NOMO-1 treated with dmso at 0.1 percent for 144 hours (cell line): ENCODE results near the gene GPR171.

Source experiments
- DNase-seq: peaks from one replicate; lab custom pipeline; 2025; ENCODE audit not compliant: unreplicated experiment; lab: John Stamatoyannopoulos, UW

Gene GPR171

DNA sequence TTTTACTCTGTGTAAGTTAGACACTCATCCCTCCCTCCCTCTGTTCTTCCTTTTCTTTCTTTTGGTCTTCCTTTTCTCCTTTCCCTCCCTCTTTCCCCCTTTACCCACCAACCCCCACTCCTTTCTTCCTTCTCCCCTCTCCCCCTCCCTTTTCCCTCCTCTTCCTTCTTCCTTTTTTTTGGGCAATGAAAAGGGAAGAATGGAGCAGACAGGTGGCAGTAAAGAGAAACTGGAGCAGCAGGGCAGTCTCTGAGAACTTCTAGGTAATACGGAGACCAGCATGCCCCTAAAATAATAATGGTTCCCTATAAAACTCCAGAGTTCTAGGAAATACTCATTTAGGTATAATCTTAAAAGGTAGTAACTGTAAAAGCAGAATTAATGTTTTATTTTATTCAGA, 11.4 kb upstream of the GPR171 start:
- DNase-seq: no peak

DNA sequence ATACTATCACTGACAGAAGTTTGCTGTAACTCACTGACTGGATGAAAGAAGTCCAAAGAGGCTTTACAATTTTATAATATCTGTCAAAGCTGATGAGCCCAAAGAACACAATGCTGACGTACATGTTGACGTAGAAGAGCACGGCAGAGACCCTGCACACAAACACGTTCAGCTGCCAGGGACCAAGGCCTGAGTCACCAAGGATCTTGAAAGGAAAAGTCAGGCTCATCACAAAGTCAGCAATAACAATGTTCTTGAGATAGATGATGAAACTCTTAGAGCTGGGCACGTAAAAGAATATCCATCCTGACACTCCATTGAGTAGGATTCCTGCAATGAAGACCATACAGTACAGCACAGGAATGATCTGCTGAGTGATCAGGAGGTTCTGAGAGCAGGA, 10.9 kb upstream of the GPR171 start:
- no peak for DNase-seq

DNA sequence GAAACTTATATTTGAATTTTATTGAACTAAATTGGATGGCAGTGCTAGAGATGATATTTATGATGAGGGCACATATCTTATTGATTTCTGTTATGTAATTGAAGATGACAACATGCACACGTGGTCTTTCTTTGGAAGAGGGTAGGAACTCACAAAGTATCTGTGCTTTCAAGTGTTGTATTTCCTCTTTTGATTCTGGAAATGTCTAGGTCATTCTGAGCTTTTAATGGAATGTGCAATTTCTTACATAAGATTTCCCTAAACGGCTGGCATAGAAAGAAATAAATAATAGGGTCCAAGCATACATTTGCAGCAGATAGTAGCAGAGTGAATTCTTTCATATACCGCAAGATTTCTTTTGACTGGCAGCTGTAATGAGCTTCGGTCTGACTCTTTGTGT, 10.1 kb upstream of the GPR171 start:
- DNase-seq: no peak

DNA sequence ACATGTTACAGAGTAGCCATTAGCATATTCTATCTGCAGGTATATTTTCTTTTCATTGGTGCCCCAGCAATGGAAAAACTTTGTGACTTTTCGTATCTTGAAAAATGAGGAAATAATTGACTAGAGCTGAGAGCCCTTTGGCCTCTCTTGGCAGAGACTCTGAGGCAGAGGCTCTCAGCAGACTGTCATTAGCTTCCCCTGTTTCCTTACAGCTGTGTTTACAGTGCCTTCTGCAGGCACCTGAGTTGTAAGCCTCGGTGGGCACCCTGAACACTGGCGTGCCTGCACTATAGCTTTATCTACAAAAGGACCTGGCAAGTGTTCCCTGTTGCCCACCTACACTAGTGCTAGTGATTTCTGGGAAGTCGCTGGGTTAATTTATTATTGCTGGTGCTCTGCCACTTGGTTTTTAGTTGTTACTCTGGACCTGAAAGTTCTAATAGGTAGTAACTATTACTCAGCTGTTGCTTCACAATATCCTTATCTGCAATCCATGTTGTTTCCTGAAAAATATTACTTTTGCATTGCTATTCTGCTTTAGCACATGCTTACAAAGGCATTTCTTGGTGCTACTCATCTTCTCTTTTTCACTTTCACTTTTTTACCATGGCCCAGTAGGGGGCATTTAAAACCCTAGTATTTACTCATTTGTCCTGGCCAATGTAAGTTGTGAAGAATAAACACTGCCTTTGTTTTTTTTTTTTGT, 7.8 kb upstream of the GPR171 start:
- no peak for DNase-seq

DNA sequence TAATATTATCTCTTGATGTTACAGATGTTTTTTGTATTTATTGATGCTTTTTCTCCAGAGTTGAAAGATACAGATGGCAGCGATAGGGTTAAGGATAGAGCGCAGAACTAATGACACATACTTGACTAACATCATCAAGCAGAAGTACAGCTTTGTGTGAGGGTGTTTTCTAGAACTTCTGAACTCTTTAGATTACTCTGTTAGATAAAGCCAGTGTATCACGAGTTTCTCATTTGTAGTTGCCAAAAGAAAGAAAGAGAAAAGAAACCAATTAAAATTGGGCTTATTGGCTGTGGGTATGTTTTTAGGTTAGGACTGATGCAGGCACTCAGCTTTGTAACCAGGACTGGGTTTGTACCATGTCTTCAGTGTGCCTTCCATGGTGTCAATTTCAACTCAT, 6.6 kb upstream of the GPR171 start:
- no peak for DNase-seq

DNA sequence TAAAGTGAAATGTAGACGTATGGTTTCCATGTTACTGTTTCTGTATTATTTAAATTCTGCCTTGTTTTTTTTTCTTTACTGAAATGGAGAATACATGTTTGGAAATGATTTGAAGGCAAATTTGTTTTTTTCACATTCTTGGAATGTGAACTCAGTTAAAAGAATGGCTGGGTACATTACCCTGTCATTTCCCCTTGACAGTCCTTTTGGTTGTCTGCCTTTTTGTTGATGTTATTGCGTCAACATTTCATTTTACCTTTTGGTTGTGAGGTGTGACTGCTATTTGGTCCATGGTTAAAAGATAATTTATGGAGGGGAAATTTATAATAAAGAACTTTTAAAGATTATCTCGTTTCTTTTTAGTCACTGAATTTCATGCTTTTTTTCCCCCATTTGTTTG, 3.2 kb upstream of the GPR171 start:
- no peak for DNase-seq

DNA sequence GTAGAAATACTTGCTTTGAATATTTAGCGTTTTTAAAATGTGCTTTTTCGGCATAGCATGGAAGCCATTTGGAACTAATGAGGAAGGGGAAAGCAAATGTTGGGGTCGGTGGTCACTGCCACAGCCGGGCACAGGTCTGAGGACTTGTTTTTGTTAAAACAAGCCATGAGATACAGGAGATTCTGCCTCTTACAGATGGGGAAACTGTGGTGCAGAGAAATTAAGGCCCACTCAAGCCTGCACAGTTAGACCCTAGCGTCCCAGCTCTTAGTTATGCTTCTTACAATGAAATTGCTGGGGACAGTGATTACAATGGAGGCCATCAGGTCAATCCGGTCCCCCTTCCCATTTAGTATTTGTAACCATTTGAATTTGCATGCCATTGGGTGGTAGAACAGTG, 2.5 kb upstream of the GPR171 start:
- DNase-seq: no peak

DNA sequence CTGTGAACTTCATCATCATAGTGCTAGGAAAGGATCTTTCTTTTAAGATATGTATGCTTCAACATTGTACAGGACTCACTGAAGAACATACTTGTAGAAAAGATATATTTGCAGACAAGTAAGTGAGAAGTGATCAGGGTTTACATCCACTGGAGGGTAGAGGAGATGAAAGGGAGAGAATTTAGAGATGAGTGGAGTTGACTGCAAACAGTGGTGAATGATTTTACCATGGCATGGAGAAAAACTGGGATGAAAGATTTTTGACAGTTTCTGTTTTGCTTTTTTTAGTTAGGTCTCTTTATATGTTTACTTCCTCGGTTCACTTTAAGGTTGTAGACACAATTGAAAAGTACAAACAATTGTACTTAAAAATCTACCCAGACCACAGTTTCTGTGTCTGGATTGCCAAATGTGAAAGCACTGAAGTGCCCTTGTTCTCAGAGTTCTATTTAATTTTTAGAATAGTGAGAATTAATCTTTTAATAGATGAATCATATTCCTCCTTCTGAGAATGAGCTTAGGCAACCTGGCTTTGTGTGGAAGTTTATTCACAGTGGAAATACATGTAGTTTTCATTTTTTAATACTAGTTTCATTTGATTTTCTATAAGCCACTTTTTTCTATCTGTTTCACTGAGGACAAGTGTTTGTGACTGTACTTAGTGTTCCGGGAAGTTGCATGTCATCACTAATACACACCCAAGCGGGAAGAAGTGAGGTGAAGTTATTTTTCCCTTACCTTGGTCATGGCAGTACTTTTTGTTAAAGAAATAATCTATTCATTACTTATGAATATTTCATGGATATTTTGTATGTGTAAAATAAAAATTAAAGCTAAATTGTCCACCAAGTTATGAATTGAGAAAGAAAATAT, 1.8 kb upstream of the GPR171 start:
- DNase-seq: no peak

DNA sequence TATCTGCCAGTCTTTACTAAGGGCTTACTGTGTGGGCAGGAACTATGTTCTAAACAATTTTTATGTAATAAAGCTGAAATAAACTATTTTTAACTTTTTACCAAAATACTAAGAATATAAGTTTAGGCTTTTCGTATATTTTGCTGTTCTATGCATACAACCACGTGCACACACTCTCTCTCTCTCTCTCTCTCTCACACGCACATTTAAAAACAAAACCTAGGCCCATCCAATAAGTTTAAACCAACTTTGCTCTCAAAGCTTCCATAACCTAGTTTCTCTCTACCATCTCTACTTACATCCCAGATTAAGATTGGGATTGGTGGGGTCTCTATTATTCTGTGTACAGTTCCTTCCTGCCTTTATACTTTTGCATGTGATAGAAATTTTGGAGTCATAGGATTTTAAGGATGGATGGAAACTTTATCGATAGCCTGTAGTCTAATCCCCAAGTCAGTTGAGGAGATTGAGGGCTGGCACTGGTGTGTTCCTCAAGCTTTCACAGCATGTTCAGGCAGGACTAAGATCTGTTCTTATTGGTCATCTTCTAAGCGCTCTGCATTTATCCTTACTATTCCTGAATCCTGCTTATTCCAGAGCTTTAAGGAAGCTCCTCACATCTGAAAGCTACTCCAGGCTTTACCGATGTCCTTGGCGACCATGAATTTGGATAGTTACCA, 1.8 kb downstream of the GPR171 start:
- no peak for DNase-seq

DNA sequence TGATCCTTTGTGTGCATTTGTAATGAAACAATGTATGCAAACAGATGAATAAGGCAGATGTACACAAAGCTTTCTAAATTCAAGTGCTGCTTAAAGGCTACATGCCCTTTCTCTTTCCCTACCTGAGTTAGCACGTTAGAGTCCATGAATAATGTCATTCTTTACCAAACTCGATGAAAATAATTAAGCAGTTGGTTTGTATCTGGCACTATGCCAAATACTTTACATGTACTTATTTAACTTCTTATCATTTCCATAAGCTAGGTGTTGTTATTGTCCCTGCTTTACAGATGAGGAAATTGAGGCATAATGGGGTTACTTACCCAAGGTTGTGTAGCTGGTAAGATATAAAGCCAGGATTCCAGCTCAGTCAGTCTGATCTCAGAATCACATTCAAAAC, 2.4 kb downstream of the GPR171 start:
- DNase-seq: no peak

DNA sequence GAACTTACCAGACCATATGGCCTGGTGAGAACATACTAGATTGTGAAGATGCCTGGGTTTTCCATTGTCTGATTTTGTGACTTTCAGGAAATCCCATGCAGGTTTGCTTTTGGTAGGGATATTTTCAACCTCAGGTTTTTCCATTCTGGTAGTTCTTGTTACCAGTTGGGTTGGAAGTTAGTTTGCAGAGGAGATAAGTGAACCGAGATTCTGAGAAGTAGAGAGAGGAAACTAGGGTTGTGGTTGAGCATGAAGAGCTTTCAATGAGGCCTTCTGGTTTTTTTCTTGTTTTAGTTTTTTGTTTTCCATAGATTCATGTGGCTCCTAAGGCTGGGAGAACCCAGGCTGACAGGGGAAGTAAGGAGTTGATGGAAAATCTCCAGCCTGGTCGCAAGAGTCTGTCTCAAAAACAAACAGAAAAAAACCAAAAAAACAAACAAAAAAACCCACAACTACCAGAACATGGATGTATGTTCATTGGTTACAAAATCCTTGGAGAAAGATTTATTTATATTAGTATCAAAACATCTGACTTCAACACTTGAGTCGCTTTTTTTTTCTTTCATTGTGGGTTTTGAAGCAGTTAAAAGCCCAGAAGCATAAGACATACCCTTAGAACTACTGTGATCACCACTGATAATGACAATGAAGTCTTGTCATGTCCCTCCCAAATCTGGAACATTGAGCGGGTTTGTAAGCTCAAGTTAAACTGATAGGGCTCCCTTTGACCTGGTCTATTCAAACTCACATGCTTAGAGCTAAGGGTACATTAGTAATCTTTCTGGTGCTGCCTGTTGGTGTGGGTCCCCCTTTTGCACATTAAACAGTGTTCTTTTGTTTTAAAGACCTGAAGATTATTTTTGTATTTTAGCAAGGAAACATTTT, 3.2 kb downstream of the GPR171 start:
- no peak for DNase-seq

DNA sequence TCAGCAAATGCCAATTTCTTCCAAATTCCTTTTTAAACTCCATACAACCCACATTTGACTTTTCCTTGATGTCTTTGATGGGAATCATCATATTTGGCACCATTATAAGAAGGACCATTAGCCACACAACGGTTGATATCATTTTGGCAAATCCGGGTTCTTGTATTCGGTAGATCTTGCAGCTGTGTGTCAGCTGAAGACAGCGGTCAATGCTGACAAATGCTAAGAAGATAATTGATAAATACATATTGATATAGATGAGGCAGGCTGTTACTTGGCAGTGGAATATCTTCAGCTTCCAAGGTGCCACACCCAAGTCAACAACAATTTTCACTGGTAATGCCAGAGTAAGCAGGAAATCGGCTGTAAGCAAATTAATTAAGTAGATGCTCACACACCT, 4.2 kb downstream of the GPR171 start:
- DNase-seq: no peak

DNA sequence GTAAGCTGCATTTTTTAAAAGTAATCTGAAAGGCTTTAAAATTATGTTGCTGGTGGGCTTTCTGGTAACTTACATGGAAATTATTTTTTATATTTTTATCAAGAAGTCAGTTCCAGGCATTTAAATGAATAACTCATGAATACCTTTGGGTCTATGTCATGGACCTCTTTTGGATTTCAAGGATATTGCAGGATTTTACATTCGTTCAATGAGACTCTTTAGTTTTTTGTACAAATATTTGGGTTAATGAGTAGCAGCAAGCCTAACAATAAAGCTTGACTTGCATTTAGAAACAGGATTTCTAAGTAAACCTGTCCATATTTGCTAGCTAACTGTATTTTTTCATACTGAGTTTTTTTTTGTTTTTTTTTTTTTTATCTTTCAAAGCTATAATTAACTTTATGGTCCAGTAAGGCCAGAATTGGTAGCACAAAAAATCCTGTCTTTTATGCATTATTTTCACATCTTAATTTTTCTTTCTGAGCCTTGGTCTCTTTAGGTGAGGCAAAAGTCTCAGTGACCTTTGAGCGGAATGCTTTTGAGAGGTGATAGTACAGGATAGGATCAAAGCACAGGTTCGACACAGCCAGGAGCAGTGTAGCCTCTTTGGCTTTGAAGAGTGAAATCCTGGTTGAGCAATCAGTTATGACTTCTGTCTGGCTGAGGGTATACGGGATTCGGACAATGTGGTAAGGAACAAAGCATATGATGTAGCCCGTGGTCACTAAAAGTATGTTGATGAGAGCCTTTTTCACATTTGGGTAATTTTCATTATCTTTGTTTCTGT, 4.8 kb downstream of the GPR171 start:
- DNase-seq: no peak

DNA sequence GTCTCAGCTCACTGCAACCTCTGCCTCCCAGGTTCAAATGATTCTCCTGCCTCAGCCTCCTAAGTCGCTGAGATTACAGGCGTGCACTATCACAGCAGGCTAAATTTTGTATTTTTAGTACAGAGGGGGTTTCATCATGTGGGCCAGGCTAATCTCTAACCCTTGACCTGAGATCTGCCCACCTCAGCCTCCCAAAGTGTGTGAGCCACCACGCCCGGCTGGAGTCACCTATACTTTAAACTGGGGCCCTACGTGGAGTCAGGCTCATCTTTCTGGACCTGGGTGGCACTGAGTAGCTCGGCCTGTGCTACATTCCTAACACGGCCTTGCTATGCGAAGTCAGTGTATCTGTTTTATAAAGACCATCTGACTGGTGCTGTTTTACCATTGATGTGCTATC, 5.8 kb downstream of the GPR171 start:
- no peak for DNase-seq

DNA sequence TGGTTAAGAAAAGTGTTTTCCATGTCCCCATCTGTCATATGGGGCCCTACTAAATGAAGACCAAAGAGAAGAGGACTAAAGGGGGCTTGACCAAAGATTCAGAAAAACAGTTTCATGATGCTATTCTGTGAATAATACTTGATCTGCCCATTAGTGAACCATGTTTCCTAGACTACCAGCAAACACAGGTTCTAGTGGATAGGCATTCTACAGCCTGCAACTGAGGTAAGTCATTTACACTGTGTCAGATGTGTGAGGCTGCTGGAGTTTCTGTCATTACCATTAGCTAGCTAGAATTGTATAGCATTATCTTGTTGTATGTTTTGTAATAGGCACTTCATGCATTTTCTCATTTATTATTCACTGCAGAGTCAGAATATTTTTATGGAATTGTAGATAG, 6.6 kb downstream of the GPR171 start:
- no peak for DNase-seq

DNA sequence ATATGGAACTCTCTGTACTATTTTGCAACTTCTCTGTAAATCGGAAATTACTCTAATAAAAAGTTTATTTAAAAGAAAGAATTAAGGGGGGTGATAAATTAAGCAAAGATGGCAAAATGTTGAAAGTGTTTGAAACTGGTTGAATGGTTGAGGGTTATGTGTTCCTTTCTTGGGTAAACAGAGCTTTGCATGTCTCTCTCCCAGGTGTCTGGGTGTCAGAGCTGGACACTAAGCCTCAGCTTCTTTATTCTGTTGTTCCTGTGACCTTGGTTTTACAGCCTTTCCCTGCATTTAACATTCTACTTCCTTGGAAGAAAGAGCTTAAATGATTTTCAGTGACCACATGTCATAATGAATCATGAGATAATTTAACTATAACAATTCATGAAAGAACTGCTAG, 7.2 kb downstream of the GPR171 start:
- DNase-seq: no peak

DNA sequence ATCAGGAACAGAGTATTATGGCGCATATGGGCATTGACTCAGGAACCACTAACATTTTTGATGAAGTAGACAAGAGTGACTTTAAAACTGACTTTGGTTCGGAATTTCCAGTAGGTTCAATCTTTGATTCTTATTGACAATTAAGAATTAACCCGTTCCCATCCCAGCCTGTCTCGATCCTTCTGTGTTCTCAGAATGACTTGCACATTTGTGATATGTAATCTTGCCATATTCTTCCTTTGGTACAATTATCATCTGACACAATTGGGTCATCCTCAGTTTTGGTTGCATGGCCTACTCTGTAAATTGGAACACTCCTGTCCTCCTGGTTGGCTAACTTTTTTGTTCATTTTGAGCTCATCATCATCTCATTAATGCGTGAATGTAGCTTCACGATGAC, 10.5 kb downstream of the GPR171 start:
- DNase-seq: no peak

DNA sequence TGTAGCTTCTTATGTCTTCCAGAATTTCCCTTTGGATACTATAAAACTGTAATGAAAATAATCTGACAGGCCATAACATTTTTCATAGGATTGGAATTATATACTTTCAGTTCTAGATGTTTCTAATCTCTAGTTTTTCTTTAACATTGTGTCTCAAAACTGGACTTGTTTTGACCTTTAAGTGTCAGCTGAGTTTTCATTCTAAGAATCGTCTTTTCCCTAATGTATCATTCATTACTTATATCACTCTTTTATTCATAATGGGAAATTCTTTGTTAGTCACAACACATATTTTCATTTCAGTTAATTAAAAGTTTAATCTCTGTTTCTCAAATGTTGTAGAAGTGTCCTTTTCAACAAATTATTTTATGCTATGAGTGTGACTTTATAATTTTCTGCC, 11.9 kb downstream of the GPR171 start:
- DNase-seq: no peak

DNA sequence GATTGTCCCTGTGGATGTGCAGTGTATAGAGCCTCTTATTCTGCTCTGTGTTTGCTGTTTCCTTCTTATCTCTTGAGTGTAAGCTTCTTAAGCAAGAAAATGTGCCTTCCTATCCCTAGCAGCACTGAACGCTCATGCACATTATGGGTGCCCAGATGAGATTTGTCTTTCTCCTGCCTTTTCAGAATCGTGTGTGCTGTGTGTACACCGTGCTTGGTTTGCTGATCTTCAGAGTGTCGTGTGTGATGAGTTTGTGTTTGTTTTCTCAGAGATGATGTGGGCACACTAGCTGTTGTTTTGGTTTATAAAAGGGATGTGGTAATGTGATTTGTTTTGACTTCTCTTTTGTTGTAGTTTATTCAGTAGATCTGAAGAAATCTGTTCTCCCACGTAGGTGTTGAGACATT, 19.7 kb downstream of the GPR171 start:
- DNase-seq: no peak

DNA sequence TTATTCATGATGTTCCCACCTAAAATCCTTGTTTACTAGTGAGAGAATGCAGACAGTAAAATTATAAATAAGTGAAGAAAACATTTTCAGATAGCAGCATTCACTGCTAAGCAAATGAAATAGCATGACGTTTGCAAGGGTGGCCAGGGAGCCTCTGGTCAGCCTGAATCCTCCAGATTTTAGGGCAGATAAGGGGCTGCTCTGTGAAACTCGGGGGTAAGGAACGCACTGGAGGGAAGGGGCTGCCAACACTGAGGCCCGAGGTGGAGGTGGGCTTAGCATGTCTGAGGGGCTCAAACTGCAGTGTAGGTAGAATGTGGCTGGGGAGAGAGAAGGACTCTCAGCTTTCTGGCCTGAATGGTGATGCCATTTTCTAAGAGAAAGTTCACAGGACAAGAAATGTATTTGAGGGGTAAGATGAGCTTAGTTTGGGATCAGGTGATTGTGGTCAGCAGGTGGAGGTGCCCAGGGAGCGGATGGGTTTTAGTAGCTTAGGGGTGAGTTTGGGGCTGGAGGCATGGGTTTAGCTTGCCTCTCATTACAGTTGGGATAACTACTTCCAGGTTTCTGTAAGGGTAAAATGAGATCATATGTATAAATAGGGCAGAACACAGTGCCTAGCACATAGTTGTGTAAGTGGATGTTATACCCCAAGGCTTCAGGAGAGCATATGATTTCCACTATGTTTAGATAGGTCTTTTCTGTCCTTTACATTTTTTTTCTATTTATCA, 20.5 kb downstream of the GPR171 start:
- DNase-seq: no peak
